Hepatocyte (in vitro differentiated cells): ENCODE results near the gene TBL1X. TPM values are rescaled to one million over a fixed set of nuclear protein-coding genes. Genes with fewer than 3 reads are reported as not detected.

Experiments used
- DNase-seq: peaks from one replicate; pipeline ENCODE4 v3.0.0-alpha.2; 2016; ENCODE audit warnings: low spot score
- H2AFZ ChIP-seq: fragments of 200-600 bp; sonication (generic); 2 replicates; pipeline ENCODE4 v1.6.0; 2016; ENCODE audit warnings: antibody characterized with exemption, mild to moderate bottlenecking
- H3K27ac ChIP-seq: fragments of 200-600 bp; sonication (generic); 2 replicates; pipeline ENCODE4 v1.5.1; 2016; ENCODE audit warnings: mild to moderate bottlenecking
- H3K27me3 ChIP-seq: fragments of 200-600 bp; sonication (generic); 2 replicates; pipeline ENCODE4 v1.6.1; 2016
- H3K36me3 ChIP-seq: fragments of 200-600 bp; sonication (generic); replicated peaks from 2 replicates; pipeline ENCODE4 v1.5.1; 2016; ENCODE audit warnings: low read depth; ENCODE audit not compliant: insufficient read depth
- H3K4me1 ChIP-seq: fragments of 200-600 bp; sonication (generic); 2 replicates; pipeline ENCODE4 v1.5.1; 2016; ENCODE audit warnings: mild to moderate bottlenecking, moderate library complexity; ENCODE audit not compliant: insufficient read depth
- H3K4me2 ChIP-seq: fragments of 200-600 bp; sonication (generic); 2 replicates; pipeline ENCODE4 v1.6.0; 2016
- H3K4me3 ChIP-seq: fragments of 200-600 bp; sonication (generic); 2 replicates; pipeline ENCODE4 v1.5.1; 2016; ENCODE audit warnings: mild to moderate bottlenecking
- H3K79me2 ChIP-seq: fragments of 200-600 bp; sonication (generic); 2 replicates; pipeline ENCODE4 v1.6.0; 2017; ENCODE audit warnings: mild to moderate bottlenecking
- H3K9me2 ChIP-seq: fragments of 200-600 bp; sonication (generic); replicated peaks from 2 replicates; pipeline ENCODE4 v1.6.0; 2017; ENCODE audit warnings: mild to moderate bottlenecking; ENCODE audit not compliant: insufficient read depth
- H3K9me3 ChIP-seq: fragments of 200-600 bp; sonication (generic); 2 replicates; pipeline ENCODE4 v1.5.1; 2016; ENCODE audit warnings: low read depth, mild to moderate bottlenecking
- H4K20me1 ChIP-seq: fragments of 200-600 bp; sonication (generic); 2 replicates; pipeline ENCODE4 v1.6.0; 2016; ENCODE audit warnings: mild to moderate bottlenecking; ENCODE audit not compliant: insufficient read depth, poor library complexity, severe bottlenecking
- CTCF ChIP-seq: fragments of 200-600 bp; sonication (generic); IDR thresholded peaks from 2 replicates; pipeline ENCODE4 v1.5.1; 2016; ENCODE audit warnings: antibody characterized with exemption, mild to moderate bottlenecking; ENCODE audit not compliant: poor library complexity
- EZH2 ChIP-seq: fragments of 200-600 bp; sonication (generic); IDR thresholded peaks from 2 replicates; pipeline ENCODE4 v1.6.1; 2016; ENCODE audit warnings: antibody characterized with exemption, mild to moderate bottlenecking, borderline replicate concordance
- EZH2phosphoT487 ChIP-seq: fragments of 200-600 bp; sonication (generic); IDR thresholded peaks from one replicate; pipeline ENCODE4 v1.6.1; 2018; ENCODE audit warnings: antibody characterized with exemption, mild to moderate bottlenecking, low read depth, moderate library complexity; ENCODE audit not compliant: unreplicated experiment, severe bottlenecking
- WGBS: methylation state at CpG from one replicate; pipeline ENCODE4 v1.1.6; 2016; ENCODE audit warnings: low lambda C conversion rate; ENCODE audit errors: missing lambda C conversion rate; 5-methylcytosine and 5-hydroxymethylcytosine counted together
- polyA plus RNA-seq: library from polyadenylated mRNA; unstranded; fragments of >200 nt; fragmentation: Nextera tagmentation; extraction: Ambion mirVana; gene quantifications from 2 replicates; pipeline ENCODE4 v1.2.1, GENCODE V29; 2016
- total RNA-seq: library from RNA; depleted of rRNA; stranded (reverse); fragments of >200 nt; gene quantifications from 2 replicates; pipeline ENCODE4 v1.2.3, GENCODE V29; 2014

TBL1X gene
- total and polyA plus RNA-seq, 2 experiments from 2014 or later = 14.9 to 16.0 TPM

- H3K4me3 ChIP-seq = no peak overlapping the region
- no peak for TF ChIP-seq EZH2
- no peak for TF ChIP-seq EZH2phosphoT487
- no peak for TF ChIP-seq CTCF
- no peak overlapping the region for H3K27ac ChIP-seq
Observed at GRCh38 chrX:9643807-9644206, 178.9 kb downstream of the TBL1X start.

DNA sequence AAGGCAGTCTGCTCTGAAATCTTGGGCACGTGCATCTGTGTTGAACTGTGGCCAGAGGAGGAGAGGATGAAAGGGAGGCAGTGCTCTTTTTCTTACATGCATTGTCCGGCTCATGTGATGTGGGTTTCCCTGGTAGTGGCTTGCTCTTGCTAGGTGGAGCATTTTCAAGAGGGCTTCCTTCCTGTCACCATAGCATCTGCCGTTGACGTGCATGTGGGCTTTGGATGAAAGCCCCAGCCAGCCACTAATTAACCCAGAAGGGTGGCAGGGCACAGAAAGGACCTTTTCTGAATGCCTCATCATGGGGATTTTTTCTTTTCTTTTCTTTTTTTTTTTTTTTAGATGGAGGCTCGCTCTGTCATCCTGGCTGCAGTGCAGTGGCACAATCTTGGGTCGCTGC lies 179.5 kb downstream of the TBL1X start:
- Histone ChIP-seq H3K4me3 (no peak overlapping the region), H3K4me2 (no peak overlapping the region), H3K4me1 (no peaks in the 10 kb centered on the region), H3K79me2 (no peaks in the 10 kb centered on the region), H4K20me1 (no peaks in the 10 kb centered on the region), H3K9me3 (no peaks in the 10 kb centered on the region), H3K27me3 (no peaks in the 10 kb centered on the region), H2AFZ (no peak overlapping the region), H3K27ac (no peak overlapping the region), H3K36me3 (no peaks in the 10 kb centered on the region), H3K9me2 (no peaks in the 10 kb centered on the region)
- no peak for TF ChIP-seq CTCF
- no peak for TF ChIP-seq EZH2
- TF ChIP-seq EZH2phosphoT487 = no peak
- DNase-seq = no peak
- 83% methylated on average over 6 of the region's 6 CpGs for WGBS

More at GRCh38 chrX:9643807-9644206, 178.9 kb downstream of the TBL1X start:
- Histone ChIP-seq H3K4me1 (no peaks in the 10 kb centered on the region), H3K27me3 (no peaks in the 10 kb centered on the region), H3K9me3 (no peaks in the 10 kb centered on the region), H3K4me2 (no peak overlapping the region), H3K9me2 (no peaks in the 10 kb centered on the region), H2AFZ (no peak overlapping the region), H4K20me1 (no peaks in the 10 kb centered on the region), H3K79me2 (no peaks in the 10 kb centered on the region), H3K36me3 (no peaks in the 10 kb centered on the region)
- no peak for DNase-seq
- WGBS = 86% methylated on average over 4 of the region's 4 CpGs

GRCh38 chrX:9646471-9647224 lies 181.8 kb downstream of the TBL1X start:
- Histone ChIP-seq H3K4me2 (no peak overlapping the region), H3K36me3 (no peaks in the 10 kb centered on the region), H3K79me2 (no peaks in the 10 kb centered on the region), H3K4me3 (no peak overlapping the region), H3K4me1 (no peaks in the 10 kb centered on the region), H3K9me3 (no peaks in the 10 kb centered on the region), H2AFZ (no peak overlapping the region), H3K9me2 (no peaks in the 10 kb centered on the region), H3K27ac (no peak overlapping the region), H4K20me1 (no peaks in the 10 kb centered on the region), H3K27me3 (no peaks in the 10 kb centered on the region)
- 56% methylated on average over 12 of the region's 12 CpGs for WGBS
- DNase-seq = no peak
- no peak for TF ChIP-seq EZH2phosphoT487
- TF ChIP-seq CTCF = no peak
- no peak for TF ChIP-seq EZH2
